Bone marrow (tissue), 2 donors: ENCODE measurements around the gene MSN.
"Not testable (repeated sequence)": the region's sequence is repeated elsewhere in the genome, so short reads cannot be mapped to it uniquely, and the experiment has no call there.

ENCODE experiments used
- DNase-seq, 2 donors: peaks; one replicate each; lab custom pipeline; 2025; lab: John Stamatoyannopoulos, UW

Gene MSN

DNA sequence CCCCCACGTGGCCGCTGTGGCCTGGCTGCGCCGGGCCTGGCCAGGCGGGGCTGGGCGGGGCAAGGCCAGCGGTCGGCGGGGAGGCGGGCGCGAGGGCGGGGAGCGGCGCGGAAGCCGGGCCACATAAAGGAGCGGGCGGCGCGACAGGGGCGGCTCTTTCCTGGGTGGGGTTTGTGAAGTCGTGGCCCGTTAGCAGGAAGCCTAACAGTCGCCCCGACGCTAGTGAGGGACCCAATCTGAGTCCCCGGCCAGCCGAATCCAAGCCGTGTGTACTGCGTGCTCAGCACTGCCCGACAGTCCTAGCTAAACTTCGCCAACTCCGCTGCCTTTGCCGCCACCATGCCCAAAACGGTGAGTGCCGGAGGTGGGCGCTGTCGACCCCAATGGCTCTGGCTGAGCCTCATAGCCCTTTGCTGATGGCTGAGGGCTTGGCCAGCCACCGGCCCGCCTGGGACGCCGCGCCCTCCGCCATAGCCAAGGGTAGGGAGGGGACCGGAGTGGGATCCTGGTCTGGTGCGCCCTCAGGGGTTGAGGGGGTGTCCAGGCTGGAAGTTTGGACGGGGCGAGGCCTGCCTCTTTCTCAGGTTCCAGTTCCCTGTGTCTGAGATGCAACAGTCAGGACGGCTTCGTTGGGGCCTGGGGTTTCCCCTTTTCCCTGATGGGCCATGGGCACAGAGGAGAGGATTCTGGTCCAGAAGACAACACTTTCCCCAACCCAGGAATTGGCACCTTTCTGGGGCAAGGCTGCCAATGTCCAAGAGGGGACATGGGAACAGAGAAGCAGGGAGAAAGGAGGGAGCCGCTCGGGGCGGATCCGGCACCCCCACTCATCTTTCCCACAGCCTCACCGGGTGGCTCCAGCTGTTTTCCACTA, at the start of gene MSN:
MSN (plus strand) TSS at position 152 of the 874 bp plus-strand sequence; CDS start at position 340, 188 bp downstream.
- peak; percentile 23 to 34 for DNase-seq

DNA sequence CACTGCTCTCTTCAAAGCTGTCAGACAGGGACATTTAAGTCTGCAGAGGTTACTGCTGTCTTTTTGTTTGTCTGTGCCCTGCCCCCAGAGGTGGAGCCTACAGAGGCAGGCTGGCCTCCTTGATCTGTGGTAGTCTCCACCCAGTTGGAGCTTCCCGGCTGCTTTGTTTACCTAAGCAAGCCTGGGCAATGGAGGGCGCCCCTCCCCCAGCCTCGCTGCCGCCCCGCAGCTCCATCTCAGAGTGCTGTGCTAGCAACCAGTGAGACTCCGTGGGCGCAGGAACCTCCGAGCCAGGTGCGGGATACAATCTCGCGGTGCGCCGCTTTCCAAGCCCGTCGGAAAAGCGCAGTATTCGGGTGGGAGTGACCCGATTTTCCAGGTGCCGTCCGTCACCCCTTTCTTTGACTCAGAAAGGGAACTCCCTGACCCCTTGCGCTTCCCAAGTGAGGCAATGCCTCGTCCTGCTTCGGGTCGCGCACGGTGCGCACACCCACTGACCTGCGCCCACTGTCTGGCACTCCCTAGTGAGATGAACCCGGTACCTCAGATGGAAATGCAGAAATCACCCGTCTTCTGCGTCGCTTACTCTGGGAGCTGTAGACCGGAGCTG, 47.3 kb upstream of the MSN start:
- DNase-seq, result not testable (repeated sequence)

DNA sequence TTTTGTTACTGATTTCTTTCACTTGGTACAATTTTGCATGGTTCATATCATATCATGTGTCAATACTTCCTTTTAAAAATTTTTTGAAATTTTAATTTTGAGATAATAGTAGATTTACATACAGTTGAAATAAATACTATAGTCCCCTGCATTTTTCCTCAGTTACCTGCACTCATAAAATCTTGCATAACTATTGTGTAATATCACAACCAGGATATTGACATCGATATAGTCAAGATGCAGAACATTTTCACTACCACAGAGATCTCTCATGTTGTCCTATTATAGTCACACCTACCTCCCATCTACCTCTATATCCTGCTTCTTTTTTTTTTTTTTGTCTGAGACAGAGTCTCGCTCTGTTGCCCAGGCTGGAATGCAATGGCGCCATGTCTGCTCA, 36.7 kb upstream of the MSN start:
- no peak for DNase-seq

DNA sequence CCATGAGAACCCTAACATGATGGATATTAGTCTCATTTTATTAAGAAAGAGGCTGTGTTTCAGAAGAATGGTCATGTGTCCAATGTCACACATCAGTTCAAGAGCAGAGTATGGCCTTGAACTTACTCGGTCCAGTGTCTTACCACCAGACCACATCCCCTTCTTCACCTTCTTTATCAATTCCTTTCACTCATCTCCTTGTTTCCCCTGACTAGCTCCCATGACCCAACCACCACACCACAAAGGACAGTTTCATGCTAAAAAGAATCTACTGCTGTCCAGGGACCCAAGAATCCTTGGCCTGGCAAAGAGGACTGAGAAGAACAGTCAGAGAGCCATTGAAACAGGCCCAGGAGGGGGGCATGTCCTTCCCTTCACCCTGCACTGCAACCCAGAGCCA, 33.6 kb upstream of the MSN start:
- no peak for DNase-seq

DNA sequence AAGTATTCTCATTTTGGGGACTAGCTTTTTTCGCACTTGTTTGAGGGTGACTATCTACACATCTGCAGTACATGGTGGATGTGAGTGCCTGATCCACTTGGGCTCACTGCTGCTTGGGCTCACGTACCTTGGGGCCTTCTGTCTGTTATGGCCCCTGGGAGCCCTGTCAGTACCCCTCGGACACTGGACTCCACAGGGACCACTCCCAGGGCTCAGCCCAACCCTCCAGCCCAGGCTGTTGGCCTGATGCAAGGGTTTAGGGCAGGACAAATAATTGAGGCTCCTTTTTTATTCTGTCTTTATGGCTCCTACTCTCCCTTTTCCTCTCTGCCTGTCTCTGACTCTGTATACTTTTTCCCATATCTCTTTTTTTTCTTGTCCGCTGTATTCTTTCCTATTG, 32.7 kb upstream of the MSN start:
- DNase-seq, result no peak

DNA sequence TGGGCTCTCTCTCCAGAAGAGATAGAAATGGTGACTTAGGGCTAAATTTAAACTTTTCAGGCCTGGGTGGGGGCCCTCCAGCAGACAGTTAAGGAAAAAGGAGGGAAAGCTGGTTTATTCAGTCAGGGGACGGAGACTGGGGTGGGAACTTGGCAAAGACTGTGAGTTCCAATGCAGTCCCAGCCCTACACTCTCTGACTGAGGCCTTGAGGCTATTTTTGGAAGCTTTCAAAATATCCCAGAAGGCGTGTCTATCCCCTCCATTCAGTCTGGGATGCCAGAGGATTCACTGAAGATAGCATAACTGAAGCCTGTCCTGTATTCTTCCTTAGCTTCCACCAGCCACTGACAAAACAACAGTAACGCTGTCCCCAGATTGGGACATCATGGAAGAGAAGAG, 32.1 kb upstream of the MSN start:
- DNase-seq, result no peak

DNA sequence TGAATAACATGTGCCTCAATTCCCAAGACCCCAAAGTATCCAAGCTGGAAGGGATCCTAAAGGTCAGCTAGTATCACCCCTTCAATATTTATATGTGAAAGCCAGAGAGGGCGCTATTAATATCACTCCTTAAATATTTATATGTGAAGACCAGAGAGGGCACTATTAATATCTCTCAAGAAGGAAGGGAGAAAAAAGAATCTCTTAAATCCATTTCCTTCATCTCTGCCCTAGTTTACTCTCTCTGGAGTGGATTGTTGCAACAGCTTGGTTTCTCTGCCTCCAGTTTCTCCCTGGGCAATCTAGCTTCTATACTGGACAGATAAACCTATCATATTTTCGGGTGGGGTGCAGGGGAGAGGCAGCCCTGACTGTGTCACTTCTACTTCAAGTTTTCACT, 31.6 kb upstream of the MSN start:
- DNase-seq, result no peak

DNA sequence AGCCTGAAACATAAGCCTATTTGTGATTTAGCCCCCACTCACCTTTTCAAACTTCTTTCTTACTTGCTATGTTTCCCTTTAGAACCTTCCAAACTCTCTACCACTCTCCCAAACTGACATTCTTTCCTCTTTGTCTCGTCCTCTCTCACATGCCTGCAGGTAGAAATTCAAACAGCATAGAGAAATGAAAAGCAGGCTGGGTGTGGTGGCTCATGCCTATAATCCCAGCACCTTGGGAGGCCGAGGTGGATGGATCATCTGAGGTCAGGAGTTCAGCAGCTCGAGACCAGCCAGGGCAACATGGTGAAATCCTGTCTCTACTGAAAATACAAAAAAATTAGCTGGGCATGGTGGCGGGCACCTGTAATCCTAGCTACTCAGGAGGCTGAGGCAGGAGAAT, 31.2 kb upstream of the MSN start:
- not testable (repeated sequence) for DNase-seq

DNA sequence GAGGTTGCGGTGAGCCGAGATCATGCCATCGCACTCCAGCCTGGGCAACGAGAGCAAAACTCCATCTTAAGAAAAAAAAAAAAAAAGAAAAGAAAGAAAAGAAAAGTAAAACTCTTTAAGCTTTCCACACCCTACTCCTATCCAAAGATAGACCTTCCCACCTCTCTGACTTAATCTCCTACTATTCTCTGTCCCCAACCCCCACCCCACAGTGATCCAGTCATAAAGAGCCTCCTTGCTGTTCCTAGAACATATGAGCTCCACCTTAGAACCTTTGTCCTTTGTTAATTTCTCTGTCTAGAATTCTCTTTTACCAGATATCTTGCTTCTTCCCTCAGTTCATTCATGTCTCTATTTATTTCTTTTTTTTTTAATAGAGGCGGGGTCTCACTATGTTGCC, 30.1 kb upstream of the MSN start:
- no peak for DNase-seq

DNA sequence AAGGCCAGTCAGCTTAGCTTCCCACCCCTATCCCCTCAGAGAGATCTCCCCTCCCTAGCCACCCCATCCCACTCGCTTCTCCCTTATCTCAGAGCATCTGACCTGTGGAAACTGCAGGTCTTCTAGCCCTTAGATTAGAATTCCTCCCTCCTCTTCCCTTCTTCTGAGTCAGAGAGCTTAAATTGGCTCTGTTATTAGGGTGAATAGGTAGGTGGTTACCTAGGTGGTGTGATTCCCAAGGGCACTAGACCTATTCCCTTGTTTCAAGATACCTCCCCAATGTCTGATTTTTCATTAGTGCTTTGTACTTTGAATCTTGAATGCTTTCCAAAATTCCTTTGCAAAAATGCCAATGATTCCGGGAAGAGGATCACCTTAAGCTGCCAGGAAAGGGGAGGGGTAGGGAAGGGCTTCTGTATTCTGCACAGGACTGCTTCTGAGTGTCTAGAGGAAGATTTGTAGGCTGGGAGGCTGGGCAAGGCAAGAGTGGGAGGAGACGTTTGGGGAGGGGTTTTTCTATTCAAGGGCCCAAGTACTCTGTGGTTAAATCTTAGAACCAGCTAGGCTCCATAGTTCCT, 24.5 kb upstream of the MSN start:
- DNase-seq, result no peak

DNA sequence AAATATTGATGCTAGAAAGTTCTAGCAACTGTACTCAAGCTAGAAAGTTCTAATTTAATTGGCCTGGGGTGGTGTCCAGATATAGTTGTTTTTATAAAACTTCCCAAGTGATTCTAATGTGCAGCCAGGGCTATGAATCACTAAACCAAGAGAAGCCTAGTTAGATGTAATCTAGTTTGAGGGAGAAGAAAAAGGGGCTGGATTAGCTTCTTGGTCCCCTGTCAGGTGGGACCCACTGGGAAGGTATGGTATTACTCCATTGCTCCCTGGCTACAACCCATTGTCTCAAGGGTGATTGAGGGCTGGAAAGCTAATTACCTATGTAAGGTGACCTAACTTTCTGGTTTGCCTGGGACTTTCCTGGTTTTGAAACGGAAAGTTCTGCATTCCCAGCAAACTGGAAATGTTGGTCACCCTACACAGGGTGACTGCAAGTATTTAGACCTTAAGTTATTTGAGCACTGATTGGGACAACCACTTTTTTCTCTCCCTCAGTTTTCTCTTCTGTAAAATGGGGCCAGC, 23.9 kb upstream of the MSN start:
- no peak for DNase-seq

DNA sequence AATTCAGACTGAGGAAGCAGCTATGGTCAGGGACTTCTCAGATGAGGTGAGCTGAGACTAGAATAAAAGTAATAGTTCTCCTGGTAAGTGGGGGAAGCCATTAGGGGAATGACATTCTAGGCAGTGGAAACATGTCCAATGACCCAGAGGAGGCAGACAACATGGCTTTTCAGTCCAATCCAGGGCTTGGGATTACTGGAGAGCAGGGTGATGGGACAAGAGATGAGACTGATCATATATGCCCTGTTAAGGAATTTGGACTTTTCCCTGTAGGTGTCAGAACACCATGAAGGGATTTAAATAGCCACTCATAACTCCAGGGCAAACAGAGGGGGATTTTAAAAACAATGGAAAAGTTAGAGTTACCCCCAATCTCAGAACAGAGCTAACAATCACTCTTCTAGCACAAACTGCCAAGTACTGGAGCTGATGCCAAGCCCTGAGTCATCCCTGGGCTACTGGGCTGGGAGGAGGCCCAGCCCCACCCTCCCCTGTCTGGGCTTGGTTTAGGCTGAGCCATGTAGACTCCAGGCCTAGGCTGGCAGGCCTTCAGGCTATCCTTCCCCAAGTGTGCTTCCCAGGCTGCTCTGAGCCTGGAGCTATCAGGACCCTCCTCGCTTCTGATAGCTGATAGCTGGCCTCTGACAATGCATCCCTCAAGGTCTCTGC, 22.7 kb upstream of the MSN start:
- DNase-seq, result peak; percentile 1 to 60

DNA sequence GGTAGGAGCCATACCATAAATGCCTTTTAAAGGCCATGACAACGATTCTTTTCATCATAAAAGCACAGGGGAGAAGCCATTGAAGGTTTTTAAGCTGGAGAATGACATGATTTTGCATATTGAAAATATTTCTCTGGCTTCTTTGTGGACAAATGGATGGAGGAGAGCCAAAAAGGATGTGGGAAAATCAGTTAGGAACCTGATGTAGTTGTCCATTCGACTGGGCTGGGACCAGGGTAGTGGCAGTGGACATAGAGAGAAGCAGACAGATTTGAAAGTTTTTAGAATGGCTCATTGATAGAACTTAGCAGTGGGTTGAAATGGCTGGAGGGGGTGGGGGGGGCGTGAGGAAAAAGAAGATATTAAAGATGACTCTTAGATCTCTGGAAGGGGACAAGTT, 19.7 kb upstream of the MSN start:
- DNase-seq, result no peak

DNA sequence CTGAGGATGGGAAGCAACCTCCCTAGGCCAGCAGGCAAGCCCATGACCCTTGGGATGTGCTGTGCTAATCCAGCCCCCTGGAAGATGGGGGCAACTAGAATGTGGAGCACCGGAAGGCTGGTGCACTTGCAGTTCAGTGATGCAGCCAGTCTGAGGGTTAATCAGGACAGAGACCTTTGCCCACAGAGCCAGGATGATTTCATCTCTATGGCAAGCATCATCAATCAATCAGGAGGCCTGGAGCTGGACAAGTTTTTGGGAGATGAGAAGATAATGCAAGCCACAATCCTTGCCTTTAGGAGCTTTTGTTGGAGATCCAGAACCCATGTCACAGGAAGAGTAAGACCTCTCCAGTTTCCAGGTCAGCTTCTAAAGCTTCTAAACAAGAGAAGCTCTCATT, 15.4 kb upstream of the MSN start:
- no peak for DNase-seq

DNA sequence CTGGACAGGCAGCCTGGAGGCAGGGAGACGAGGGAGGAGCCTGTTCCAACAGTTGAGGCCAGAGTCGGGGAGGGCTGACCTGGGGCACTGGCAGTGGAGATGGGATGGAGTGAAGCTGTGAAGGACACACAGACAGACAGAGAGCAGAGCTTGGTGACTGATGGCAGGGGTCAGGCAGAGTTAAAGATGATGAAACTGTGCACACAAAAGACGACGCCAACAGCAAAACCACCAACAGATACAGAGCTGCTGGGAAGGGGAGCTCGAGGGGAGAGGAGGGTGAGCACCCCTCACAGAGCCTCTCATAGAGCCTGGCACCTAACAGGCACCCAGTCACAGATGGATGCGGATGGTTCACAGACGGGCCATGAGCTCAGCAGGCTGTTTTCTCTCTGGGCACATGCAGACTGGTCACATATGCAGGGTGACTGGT, 10.4 kb upstream of the MSN start:
- not testable (repeated sequence) for DNase-seq

DNA sequence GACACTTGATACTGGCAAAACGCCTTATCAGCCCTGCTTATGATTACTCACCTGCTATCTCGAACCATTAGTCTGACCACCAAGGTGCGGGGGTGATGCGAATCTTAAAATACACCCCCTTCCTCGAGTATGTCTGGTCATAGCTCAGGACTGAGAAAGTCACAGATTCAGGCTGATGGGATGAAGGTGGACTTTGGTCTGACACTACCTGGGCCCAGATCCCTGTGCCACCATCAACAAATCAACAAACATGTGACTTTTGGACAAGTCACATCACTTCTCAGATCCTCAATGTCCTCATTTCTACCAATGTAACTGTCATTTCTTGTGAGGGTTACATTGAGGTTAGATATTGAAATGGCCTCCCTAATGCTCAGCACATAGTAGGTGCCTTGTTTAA, 9.8 kb upstream of the MSN start:
- no peak for DNase-seq

DNA sequence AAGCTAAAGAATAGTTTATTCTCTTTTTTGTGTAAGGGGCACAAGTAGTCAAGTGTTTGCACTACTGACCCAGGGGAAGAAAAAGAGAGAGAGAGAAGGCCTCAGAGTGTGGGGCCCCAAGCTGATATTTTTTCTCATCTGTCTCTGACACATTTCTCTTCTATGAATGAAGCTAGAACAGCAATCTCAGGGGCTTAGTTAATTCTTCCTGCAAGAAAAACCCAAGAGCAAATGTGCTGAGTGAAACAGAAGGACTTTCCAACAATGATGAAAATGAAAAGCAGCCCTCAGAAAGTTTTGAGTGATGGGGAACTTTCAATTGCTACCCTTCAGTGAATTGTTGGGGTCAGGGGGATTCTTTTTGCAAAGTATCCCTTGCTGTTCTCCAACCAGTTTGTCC, 9.2 kb upstream of the MSN start:
- DNase-seq, result no peak

DNA sequence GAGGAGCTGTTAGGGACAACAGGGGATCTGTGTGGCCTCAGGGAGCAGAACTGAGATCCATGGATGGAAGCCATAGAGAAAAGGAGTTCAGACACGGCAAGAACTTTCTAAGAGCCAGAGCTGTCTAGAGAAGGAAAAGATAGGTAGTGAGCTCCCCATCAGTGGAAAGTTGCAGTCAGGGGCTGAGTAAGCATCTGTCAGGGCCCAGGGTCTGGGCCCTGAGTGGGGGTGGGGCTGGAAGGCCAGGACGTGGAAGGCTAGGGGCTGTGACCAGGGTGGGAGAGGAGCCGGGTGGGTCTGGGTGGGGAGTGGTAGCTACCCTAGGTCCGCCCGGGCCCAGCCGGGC, 324 bp upstream of the MSN start:
- peak; percentile 4 to 33 for DNase-seq

DNA sequence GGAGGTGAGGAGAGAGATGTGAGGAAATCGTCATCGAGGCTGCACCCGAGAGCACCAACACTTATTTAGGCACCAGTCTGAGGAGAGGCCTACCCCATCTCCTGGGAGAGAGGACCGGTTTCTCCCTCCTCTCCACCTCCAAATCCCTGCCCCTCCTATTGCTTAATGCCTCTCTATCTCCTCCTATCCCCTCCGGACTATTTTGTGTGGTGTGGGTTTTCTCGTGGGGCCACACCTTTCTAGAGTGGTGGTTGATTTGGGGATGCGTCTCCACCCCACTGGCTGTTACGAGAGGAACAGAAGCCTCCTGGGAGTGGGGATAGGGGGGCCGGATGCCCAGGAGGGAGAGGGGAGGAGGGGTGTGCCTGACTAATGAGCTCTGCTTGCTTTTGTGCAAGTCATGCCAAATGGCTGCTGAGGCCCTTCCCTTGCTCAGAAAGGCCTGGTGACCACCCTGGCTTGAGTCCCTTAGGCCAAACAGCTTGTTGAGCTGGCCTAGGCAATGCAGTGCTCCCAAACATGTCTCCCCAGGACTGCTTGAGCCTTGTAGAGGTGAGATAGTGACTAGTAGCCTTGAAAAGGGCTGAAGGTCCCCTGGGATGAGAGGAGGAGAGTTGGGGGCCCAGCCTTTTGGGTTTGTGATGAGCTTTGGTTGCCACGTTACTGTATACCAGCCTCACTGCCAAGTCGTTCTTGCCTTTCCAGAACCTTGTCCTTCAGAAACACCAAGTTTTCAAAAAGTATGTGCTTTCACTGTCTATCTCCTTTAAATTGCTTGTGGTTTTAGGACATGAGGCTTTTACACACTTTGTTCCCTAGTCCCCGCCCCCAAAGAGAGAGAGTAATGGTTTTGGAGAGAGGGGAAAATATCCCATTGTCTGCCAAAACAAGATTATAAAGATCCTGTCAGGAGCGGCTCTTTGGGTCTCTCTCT, 1.2 kb downstream of the MSN start:
- peak; percentile 18 to 65 for DNase-seq

DNA sequence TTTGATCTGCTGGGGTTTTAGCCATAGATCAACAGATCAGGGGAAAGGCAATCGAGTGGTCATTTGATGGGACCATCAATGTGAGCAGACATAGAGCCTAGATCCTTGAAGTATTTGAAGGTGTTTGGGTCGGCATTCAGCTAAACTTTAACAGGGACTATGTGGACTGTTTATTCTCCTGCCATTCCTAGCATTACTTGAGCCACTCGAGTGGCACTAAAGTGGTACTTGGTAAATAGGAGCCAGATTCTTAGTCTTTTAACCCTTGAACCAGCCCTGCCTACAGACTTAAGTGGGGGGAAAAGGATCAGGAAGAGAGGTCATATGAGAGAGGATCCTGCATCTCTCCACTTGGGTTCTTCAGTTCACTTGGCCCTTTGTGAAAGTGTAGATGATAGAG, 3.8 kb downstream of the MSN start:
- no peak for DNase-seq

DNA sequence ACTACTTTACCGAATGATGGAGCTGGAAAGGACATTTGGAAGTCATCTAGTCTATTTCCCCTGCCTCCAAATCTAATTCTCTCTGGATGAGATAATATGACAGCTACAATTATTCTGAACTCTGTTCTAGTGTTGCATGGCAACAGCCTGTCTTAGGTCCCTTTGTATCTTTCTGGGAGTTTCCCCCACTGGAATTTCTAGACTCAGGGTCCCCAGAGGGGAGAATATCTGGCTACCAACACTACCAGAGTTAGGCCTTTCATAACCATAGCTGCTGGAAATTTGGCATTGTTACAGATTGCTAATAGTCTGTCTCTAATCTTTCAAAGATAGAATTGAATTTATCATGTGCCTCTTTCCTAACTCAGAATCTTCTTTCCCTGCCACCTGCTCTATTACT, 4.5 kb downstream of the MSN start:
- DNase-seq, result no peak

DNA sequence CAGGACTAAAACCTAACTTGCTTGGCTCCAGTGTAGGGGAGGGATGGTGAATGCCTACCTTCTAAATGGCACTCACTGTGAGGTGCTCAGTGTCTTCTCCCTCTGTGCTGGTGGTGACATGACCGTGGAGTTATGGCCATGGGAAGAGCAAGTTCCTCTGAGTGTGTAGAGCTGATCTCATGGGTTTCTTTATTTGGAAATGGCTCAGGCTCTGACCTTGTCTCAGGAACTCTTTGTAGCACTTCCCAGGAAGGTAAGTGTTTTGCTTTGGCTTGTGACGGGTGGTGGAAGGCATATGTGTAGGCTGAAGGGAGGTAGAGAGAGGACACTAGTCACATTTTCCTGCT, 6.4 kb downstream of the MSN start:
- DNase-seq, result no peak
